Stimulated activated effector memory CD8-positive, alpha-beta T cell treated with anti-CD3 and anti-CD28 coated beads, Interleukin-12 subunit alpha, Interleukin-12 subunit beta, amount 100 ng/mL, for 72 hours (primary cell): Measurements from ENCODE around the gene AKAP7.
A peak's percentile ranks its signal among the peaks of the same experiment; 100 is the strongest.

Source experiments
- ATAC-seq: fragments of 150-1000 bp; cut with Tn5 transposase; 2 replicates; pipeline ENCODE4 v1.10.0; 2021
- DNase-seq, 2 donors: peaks; one replicate each; pipeline ENCODE4 v3.0.0; 2021 to 2022; ENCODE audit warnings: low spot score in 2 of 2
- H3K27ac Mint-ChIP-seq: one replicate; pipeline ENCODE4 v1.8.0; 2022; ENCODE audit warnings: mild to moderate bottlenecking, mixed read lengths
- H3K36me3 Mint-ChIP-seq: one replicate; pipeline ENCODE4 v1.8.0; 2022; ENCODE audit warnings: mild to moderate bottlenecking, mixed read lengths
- H3K4me1 Mint-ChIP-seq: one replicate; pipeline ENCODE4 v1.8.0; 2022; ENCODE audit warnings: mixed read lengths
- H3K4me3 Mint-ChIP-seq: one replicate; pipeline ENCODE4 v1.8.0; 2022; ENCODE audit warnings: mild to moderate bottlenecking, mixed read lengths
- H3K9me3 Mint-ChIP-seq: one replicate; pipeline ENCODE4 v1.8.0; 2022; ENCODE audit warnings: mixed read lengths

AKAP7 gene

GRCh38 chr6:131124336-131125071 lies 10.8 kb upstream of the AKAP7 start:
- Mint-ChIP-seq H3K36me3 (no peaks in the 10 kb centered on the region), H3K27ac (no peak overlapping the region), H3K9me3 (no peaks in the 10 kb centered on the region), H3K4me1 (no peaks in the 10 kb centered on the region), H3K4me3 (no peak overlapping the region)
- DNase-seq (no peak), ATAC-seq (no peak)

- H3K36me3 Mint-ChIP-seq = no peaks in the 10 kb centered on the region
- no peak overlapping the region for H3K27ac Mint-ChIP-seq
- no peak for DNase-seq
- no peak for ATAC-seq
- H3K4me1 Mint-ChIP-seq = no peaks in the 10 kb centered on the region
- H3K4me3 Mint-ChIP-seq = no peak overlapping the region
- no peaks in the 10 kb centered on the region for H3K9me3 Mint-ChIP-seq
Observed at GRCh38 chr6:131125431-131125830, 9.8 kb upstream of the AKAP7 start.

GRCh38 chr6:131129689-131130553 lies 5.3 kb upstream of the AKAP7 start:
- no peaks in the 10 kb centered on the region for H3K9me3 Mint-ChIP-seq
- ATAC-seq (peak; percentile 37), DNase-seq (no peak)
- H3K36me3 Mint-ChIP-seq = no peaks in the 10 kb centered on the region
- H3K4me1 Mint-ChIP-seq = no peaks in the 10 kb centered on the region
- no peak overlapping the region for H3K27ac Mint-ChIP-seq
- H3K4me3 Mint-ChIP-seq = no peak overlapping the region

- Mint-ChIP-seq H3K27ac (no peak overlapping the region), H3K4me1 (no peaks in the 10 kb centered on the region)
- DNase-seq = no peak
Observed at GRCh38 chr6:131130554-131130940, 4.7 kb upstream of the AKAP7 start.

GRCh38 chr6:131132360-131132759 lies 2.9 kb upstream of the AKAP7 start:
- peaks cover 6% of the 10 kb centered on the region for H3K36me3 Mint-ChIP-seq
- H3K4me1 Mint-ChIP-seq = peaks cover 9% of the 10 kb centered on the region
- DNase-seq = no peak

More at GRCh38 chr6:131130554-131130940, 4.7 kb upstream of the AKAP7 start:
- Mint-ChIP-seq H3K9me3 (no peaks in the 10 kb centered on the region), H3K36me3 (no peaks in the 10 kb centered on the region), H3K4me3 (no peak overlapping the region)
- no peak for ATAC-seq

GRCh38 chr6:131134220-131134979 lies 867 bp upstream of the AKAP7 start:
- Mint-ChIP-seq H3K27ac (peak overlapping the region; percentile 73), H3K36me3 (peaks cover 6% of the 10 kb centered on the region), H3K4me1 (peaks cover 9% of the 10 kb centered on the region), H3K4me3 (peak overlapping the region; percentile 89), H3K9me3 (no peaks in the 10 kb centered on the region)
- ATAC-seq (no peak), DNase-seq (no peak)

More at GRCh38 chr6:131132360-131132759, 2.9 kb upstream of the AKAP7 start:
- H3K9me3 Mint-ChIP-seq = no peaks in the 10 kb centered on the region
- H3K27ac Mint-ChIP-seq = no peak overlapping the region
- no peak overlapping the region for H3K4me3 Mint-ChIP-seq
- no peak for ATAC-seq

GRCh38 chr6:131134980-131135243 lies 355 bp upstream of the AKAP7 start:
- no peak for ATAC-seq
- peaks cover 6% of the 10 kb centered on the region for H3K36me3 Mint-ChIP-seq
- peak overlapping the region; percentile 73 for H3K27ac Mint-ChIP-seq
- H3K9me3 Mint-ChIP-seq = no peaks in the 10 kb centered on the region
- peaks cover 9% of the 10 kb centered on the region for H3K4me1 Mint-ChIP-seq
- no peak for DNase-seq
- peak overlapping the region; percentile 89 for H3K4me3 Mint-ChIP-seq

- no peak for DNase-seq
- Mint-ChIP-seq H3K9me3 (no peaks in the 10 kb centered on the region), H3K4me3 (peak overlapping the region; percentile 89), H3K36me3 (peaks cover 6% of the 10 kb centered on the region), H3K27ac (peak overlapping the region; percentile 96), H3K4me1 (peaks cover 9% of the 10 kb centered on the region)
- no peak for ATAC-seq
Observed at GRCh38 chr6:131136021-131136786, 937 bp downstream of the AKAP7 start.

- Mint-ChIP-seq H3K36me3 (peaks cover 6% of the 10 kb centered on the region), H3K4me1 (peaks cover 9% of the 10 kb centered on the region), H3K4me3 (no peak overlapping the region), H3K27ac (no peak overlapping the region), H3K9me3 (no peaks in the 10 kb centered on the region)
- no peak for ATAC-seq
- DNase-seq = no peak
Observed at GRCh38 chr6:131139599-131139998, 4.3 kb downstream of the AKAP7 start.

GRCh38 chr6:131143319-131143718 lies 8.1 kb downstream of the AKAP7 start:
- H3K4me1 Mint-ChIP-seq = no peaks in the 10 kb centered on the region
- no peak overlapping the region for H3K27ac Mint-ChIP-seq
- H3K4me3 Mint-ChIP-seq = no peak overlapping the region
- no peaks in the 10 kb centered on the region for H3K36me3 Mint-ChIP-seq
- no peak for DNase-seq
- no peaks in the 10 kb centered on the region for H3K9me3 Mint-ChIP-seq
- no peak for ATAC-seq

- Mint-ChIP-seq H3K27ac (no peak overlapping the region), H3K9me3 (no peaks in the 10 kb centered on the region), H3K4me3 (no peak overlapping the region)
Observed at GRCh38 chr6:131146865-131147264, 11.6 kb downstream of the AKAP7 start.

GRCh38 chr6:131156411-131156810 lies 21.1 kb downstream of the AKAP7 start:
- ATAC-seq (no peak), DNase-seq (no peak)
- H3K9me3 Mint-ChIP-seq = no peaks in the 10 kb centered on the region
- H3K4me3 Mint-ChIP-seq = no peak overlapping the region
- H3K36me3 Mint-ChIP-seq = no peaks in the 10 kb centered on the region
- H3K27ac Mint-ChIP-seq = no peak overlapping the region
- no peaks in the 10 kb centered on the region for H3K4me1 Mint-ChIP-seq

More at GRCh38 chr6:131146865-131147264, 11.6 kb downstream of the AKAP7 start:
- ATAC-seq = no peak
- no peak for DNase-seq
- H3K36me3 Mint-ChIP-seq = no peaks in the 10 kb centered on the region
- no peaks in the 10 kb centered on the region for H3K4me1 Mint-ChIP-seq

GRCh38 chr6:131159578-131159977 lies 24.3 kb downstream of the AKAP7 start:
- H3K36me3 Mint-ChIP-seq = no peaks in the 10 kb centered on the region
- DNase-seq = no peak
- peak; percentile 51 for ATAC-seq
- H3K9me3 Mint-ChIP-seq = no peaks in the 10 kb centered on the region
- H3K4me1 Mint-ChIP-seq = no peaks in the 10 kb centered on the region
- no peak overlapping the region for H3K27ac Mint-ChIP-seq
- no peak overlapping the region for H3K4me3 Mint-ChIP-seq

- ATAC-seq (no peak), DNase-seq (no peak)
- Mint-ChIP-seq H3K27ac (no peak overlapping the region), H3K4me1 (no peaks in the 10 kb centered on the region), H3K36me3 (no peaks in the 10 kb centered on the region), H3K4me3 (no peak overlapping the region), H3K9me3 (no peaks in the 10 kb centered on the region)
Observed at GRCh38 chr6:131160254-131160758, 25.0 kb downstream of the AKAP7 start.

GRCh38 chr6:131161987-131162386 lies 26.7 kb downstream of the AKAP7 start:
- Mint-ChIP-seq H3K9me3 (no peaks in the 10 kb centered on the region), H3K27ac (no peak overlapping the region), H3K36me3 (no peaks in the 10 kb centered on the region), H3K4me3 (no peak overlapping the region), H3K4me1 (no peaks in the 10 kb centered on the region)
- DNase-seq = no peak
- no peak for ATAC-seq
